HL-60 (cell line): ENCODE measurements around the gene LENG9.

Experiments
- DNase-seq, 2 experiments: peaks; one replicate each; pipeline ENCODE4 v3.0.0-alpha.2; 2010 to 2020; ENCODE audit warnings: low read depth in 1 of 2, low spot score in 1 of 2
- H3K27ac ChIP-seq: fragments of 250-450 bp; sonication (Bioruptor Pico); replicated peaks from 2 replicates; pipeline ENCODE4 v1.5.1; 2020; ENCODE audit warnings: mild to moderate bottlenecking, moderate library complexity
- H3K27me3 ChIP-seq: fragments of 250-450 bp; sonication (Bioruptor Pico); 2 replicates; pipeline ENCODE4 v1.5.1; 2021; ENCODE audit warnings: mild to moderate bottlenecking, moderate library complexity; ENCODE audit not compliant: insufficient read depth, poor library complexity, severe bottlenecking
- H3K4me3 ChIP-seq: replicated peaks from 2 replicates; pipeline ENCODE4 v1.5.1; 2011; ENCODE audit warnings: mild to moderate bottlenecking, control low read depth, low read length; ENCODE audit not compliant: insufficient read depth
- GABPA ChIP-seq: IDR thresholded peaks from 2 replicates; pipeline ENCODE4 v1.6.1; 2012; ENCODE audit warnings: low read depth
- POLR2AphosphoS5 ChIP-seq: IDR thresholded peaks from 2 replicates; pipeline ENCODE4 v1.6.1; 2012; ENCODE audit warnings: low read depth
- SPI1 ChIP-seq: IDR thresholded peaks from 2 replicates; pipeline ENCODE4 v1.6.1; 2012; ENCODE audit warnings: low read depth, mild to moderate bottlenecking, borderline replicate concordance
- TF ChIP-seq, protein P1 (sequence below): IDR thresholded peaks from 2 replicates; pipeline ENCODE4 v1.6.1; 2012; ENCODE audit warnings: low read depth; ENCODE audit not compliant: insufficient replicate concordance
- TF ChIP-seq, protein P2 (sequence below): IDR thresholded peaks from one replicate; pipeline ENCODE4 v1.5.1; 2011; ENCODE audit warnings: low read length, control low read depth, inconsistent platforms; ENCODE audit not compliant: insufficient read depth

The LENG9 gene

DNA sequence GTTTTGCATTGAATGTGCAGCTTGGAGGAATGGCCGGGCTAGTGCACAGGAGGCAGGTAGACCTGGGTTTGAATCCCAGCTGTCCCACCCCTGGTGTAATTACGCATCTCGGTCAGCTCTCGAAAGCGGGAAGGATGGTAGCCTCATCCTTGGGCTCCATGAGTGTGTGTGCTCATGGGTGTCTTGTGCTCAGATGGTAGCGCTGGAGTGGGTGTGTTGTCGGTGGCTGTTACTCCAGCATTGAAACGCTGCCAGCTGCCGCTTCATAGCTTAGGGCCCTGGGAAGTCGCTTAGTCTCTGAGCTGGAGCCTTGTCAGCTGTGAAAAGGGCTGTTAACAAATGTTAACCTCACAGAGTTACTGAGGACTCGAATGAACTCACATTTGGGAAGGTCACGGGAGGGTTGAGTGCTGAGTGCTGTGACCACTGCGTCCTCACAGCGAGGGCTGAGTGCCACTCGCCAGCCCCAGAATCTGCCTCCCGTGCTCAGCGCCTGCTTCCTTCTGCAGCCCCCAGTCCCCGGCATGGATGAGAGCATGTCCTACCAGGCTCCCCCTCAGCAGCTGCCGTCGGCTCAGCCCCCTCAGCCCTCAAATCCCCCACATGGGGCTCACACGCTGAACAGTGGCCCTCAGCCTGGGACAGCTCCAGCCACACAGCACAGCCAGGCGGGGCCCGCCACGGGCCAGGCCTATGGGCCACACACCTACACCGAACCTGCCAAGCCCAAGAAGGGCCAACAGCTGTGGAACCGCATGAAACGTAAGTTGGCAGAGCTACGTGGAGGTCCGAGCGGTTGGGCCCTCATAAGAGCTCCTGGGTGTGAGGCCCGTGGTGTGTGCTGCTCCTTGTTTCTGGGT is 9.4 kb downstream of the LENG9 start:
- TF ChIP-seq GABPA (no peak), POLR2AphosphoS5 (no peak), SPI1 (no peak)
- TF ChIP-seq, protein P1, sequence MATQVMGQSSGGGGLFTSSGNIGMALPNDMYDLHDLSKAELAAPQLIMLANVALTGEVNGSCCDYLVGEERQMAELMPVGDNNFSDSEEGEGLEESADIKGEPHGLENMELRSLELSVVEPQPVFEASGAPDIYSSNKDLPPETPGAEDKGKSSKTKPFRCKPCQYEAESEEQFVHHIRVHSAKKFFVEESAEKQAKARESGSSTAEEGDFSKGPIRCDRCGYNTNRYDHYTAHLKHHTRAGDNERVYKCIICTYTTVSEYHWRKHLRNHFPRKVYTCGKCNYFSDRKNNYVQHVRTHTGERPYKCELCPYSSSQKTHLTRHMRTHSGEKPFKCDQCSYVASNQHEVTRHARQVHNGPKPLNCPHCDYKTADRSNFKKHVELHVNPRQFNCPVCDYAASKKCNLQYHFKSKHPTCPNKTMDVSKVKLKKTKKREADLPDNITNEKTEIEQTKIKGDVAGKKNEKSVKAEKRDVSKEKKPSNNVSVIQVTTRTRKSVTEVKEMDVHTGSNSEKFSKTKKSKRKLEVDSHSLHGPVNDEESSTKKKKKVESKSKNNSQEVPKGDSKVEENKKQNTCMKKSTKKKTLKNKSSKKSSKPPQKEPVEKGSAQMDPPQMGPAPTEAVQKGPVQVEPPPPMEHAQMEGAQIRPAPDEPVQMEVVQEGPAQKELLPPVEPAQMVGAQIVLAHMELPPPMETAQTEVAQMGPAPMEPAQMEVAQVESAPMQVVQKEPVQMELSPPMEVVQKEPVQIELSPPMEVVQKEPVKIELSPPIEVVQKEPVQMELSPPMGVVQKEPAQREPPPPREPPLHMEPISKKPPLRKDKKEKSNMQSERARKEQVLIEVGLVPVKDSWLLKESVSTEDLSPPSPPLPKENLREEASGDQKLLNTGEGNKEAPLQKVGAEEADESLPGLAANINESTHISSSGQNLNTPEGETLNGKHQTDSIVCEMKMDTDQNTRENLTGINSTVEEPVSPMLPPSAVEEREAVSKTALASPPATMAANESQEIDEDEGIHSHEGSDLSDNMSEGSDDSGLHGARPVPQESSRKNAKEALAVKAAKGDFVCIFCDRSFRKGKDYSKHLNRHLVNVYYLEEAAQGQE = no peak
- TF ChIP-seq, protein P2, sequence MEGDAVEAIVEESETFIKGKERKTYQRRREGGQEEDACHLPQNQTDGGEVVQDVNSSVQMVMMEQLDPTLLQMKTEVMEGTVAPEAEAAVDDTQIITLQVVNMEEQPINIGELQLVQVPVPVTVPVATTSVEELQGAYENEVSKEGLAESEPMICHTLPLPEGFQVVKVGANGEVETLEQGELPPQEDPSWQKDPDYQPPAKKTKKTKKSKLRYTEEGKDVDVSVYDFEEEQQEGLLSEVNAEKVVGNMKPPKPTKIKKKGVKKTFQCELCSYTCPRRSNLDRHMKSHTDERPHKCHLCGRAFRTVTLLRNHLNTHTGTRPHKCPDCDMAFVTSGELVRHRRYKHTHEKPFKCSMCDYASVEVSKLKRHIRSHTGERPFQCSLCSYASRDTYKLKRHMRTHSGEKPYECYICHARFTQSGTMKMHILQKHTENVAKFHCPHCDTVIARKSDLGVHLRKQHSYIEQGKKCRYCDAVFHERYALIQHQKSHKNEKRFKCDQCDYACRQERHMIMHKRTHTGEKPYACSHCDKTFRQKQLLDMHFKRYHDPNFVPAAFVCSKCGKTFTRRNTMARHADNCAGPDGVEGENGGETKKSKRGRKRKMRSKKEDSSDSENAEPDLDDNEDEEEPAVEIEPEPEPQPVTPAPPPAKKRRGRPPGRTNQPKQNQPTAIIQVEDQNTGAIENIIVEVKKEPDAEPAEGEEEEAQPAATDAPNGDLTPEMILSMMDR = no peak
- no peak overlapping the region for H3K27ac ChIP-seq
- DNase-seq = no peak
- H3K4me3 ChIP-seq = no peak overlapping the region
- H3K27me3 ChIP-seq = no peaks in the 10 kb centered on the region

DNA sequence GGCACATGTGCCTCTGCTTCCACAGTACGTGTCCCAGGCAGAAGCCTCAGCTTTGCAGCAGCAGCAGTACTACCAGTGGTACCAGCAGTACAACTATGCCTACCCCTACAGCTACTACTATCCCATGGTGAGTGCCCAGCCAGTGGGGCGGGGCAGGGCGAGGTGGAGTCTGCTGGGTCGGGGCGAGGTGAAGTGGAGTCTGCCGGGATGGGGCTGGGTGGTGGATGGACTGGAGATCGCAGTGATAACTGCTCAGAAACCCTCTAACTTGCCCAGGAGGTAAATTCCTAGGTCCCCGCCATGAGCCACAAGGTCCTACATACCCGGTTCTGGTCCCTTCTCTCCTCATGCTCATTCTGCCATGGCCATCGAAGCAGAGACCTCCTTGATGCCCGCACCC is 11.0 kb downstream of the LENG9 start:
- DNase-seq = no peak
- TF ChIP-seq, protein P2 = no peak
- no peak for TF ChIP-seq SPI1
- no peak for TF ChIP-seq POLR2AphosphoS5
- no peak for TF ChIP-seq GABPA
- TF ChIP-seq, protein P1 = no peak
- Histone ChIP-seq H3K27ac (no peak overlapping the region), H3K27me3 (no peaks in the 10 kb centered on the region), H3K4me3 (no peak overlapping the region)

DNA sequence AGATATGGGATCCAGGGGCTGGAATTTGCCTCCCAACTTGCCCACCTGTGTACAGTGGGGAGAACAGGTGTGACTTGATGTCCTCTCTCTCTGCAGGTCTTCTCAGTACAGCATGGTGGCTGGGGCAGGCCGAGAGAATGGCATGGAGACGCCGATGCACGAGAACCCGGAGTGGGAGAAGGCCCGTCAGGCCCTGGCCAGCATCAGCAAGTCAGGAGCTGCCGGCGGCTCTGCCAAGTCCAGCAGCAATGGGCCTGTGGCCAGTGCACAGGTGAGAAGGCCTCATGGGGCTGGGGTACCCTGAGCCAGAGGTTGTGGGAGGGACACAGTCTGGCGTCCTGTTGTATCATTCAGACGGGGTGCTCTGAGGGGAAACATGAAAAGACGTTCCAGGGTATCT is 11.6 kb downstream of the LENG9 start:
- Histone ChIP-seq H3K4me3 (no peak overlapping the region), H3K27me3 (no peaks in the 10 kb centered on the region), H3K27ac (no peak overlapping the region)
- DNase-seq = no peak
- TF ChIP-seq, protein P1 = no peak
- TF ChIP-seq, protein P2 = no peak
- TF ChIP-seq SPI1 (no peak), POLR2AphosphoS5 (no peak), GABPA (no peak)
